ENCODE results near the gene TMEM169. TPM values are rescaled to one million over a fixed set of nuclear protein-coding genes. Genes with fewer than 3 reads are reported as not detected.

TMEM169 gene
- total RNA-seq, 1 donor from 2014 or later: 3.2 TPM

DNA sequence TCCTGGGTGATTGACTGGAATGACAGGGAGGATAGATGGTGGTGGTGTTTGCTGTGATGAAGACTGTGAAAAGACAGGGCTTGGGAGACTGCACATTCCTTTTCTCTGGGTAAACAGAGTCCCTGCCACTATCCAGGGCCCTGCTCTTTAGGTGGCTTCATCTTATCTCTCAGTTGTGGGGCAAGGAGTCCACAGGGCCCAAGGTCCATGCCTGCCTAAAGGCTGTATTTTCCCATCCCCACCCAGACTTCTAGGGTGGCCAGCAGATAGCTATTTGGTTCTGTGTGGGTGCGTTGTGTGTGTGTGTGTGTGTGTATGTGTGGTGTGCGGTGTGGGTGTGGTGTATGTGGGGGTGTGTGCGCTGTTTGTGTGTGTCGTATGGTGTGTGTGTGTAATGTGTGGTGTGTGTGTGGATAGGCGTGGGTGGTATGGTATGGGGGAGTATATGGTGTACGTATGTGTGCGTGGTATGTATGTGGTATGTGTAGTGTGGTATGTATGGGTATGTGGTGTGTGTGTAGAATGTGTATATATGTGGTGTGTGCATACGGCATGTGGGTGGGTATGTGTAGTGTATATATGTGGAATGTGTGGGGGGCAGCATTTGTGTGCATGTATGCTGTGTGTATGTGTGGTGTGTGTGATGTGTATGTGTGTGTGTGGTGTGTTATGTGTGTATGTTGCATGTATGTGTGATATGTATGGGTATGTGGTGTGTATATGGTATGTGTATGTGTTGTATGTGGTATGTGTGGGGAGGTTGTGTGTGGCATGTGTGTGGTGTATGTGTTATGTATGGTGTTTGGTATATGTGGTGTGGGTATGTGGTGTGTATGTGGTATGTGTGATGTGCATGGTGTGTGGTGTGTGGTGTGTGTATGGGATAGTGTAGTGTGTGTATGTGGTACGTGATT, 17.0 kb downstream of the TMEM169 start:
- TF ChIP-seq, protein P1, sequence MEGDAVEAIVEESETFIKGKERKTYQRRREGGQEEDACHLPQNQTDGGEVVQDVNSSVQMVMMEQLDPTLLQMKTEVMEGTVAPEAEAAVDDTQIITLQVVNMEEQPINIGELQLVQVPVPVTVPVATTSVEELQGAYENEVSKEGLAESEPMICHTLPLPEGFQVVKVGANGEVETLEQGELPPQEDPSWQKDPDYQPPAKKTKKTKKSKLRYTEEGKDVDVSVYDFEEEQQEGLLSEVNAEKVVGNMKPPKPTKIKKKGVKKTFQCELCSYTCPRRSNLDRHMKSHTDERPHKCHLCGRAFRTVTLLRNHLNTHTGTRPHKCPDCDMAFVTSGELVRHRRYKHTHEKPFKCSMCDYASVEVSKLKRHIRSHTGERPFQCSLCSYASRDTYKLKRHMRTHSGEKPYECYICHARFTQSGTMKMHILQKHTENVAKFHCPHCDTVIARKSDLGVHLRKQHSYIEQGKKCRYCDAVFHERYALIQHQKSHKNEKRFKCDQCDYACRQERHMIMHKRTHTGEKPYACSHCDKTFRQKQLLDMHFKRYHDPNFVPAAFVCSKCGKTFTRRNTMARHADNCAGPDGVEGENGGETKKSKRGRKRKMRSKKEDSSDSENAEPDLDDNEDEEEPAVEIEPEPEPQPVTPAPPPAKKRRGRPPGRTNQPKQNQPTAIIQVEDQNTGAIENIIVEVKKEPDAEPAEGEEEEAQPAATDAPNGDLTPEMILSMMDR (IDR thresholded peaks at IDR 0.05; ENCODE audit: unreplicated experiment): no peak
- Mint-ChIP-seq H3K9me3 (ENCODE audit: unreplicated experiment) (no peaks in the 10 kb centered on the region), H3K27ac (ENCODE audit: unreplicated experiment) (no peak overlapping the region), H3K4me1 (ENCODE audit: unreplicated experiment) (peaks cover 5% of the 10 kb centered on the region), H3K27me3 (ENCODE audit: unreplicated experiment) (peaks cover 2% of the 10 kb centered on the region), H3K36me3 (ENCODE audit: low read depth, unreplicated experiment) (peaks cover 11% of the 10 kb centered on the region), H3K4me3 (ENCODE audit: unreplicated experiment) (no peak overlapping the region)
- no peak for DNase-seq (ENCODE audit: low spot score)

GRCh38 chr2:216101109-216101508, 19.4 kb downstream of the TMEM169 start:
- no peak overlapping the region for H3K4me3 Mint-ChIP-seq (ENCODE audit: unreplicated experiment)
- TF ChIP-seq, protein P1 (IDR thresholded peaks at IDR 0.05; ENCODE audit: unreplicated experiment): no peak
- no peak overlapping the region for H3K27ac Mint-ChIP-seq (ENCODE audit: unreplicated experiment)
- DNase-seq (ENCODE audit: low spot score): no peak
- H3K4me1 Mint-ChIP-seq (ENCODE audit: unreplicated experiment): no peaks in the 10 kb centered on the region
- peaks cover 11% of the 10 kb centered on the region for H3K36me3 Mint-ChIP-seq (ENCODE audit: low read depth, unreplicated experiment)
- no peaks in the 10 kb centered on the region for H3K9me3 Mint-ChIP-seq (ENCODE audit: unreplicated experiment)
- H3K27me3 Mint-ChIP-seq (ENCODE audit: unreplicated experiment): no peaks in the 10 kb centered on the region

- TF ChIP-seq, protein P1 (IDR thresholded peaks at IDR 0.05; ENCODE audit: unreplicated experiment): no peak
- Mint-ChIP-seq H3K9me3 (ENCODE audit: unreplicated experiment) (no peaks in the 10 kb centered on the region), H3K36me3 (ENCODE audit: low read depth, unreplicated experiment) (peaks cover 11% of the 10 kb centered on the region), H3K4me3 (ENCODE audit: unreplicated experiment) (no peak overlapping the region), H3K4me1 (ENCODE audit: unreplicated experiment) (no peaks in the 10 kb centered on the region), H3K27ac (ENCODE audit: unreplicated experiment) (no peak overlapping the region), H3K27me3 (ENCODE audit: unreplicated experiment) (no peaks in the 10 kb centered on the region)
- no peak for DNase-seq (ENCODE audit: low spot score)
Measured at GRCh38 chr2:216103213-216103612, 21.5 kb downstream of the TMEM169 start.

DNA sequence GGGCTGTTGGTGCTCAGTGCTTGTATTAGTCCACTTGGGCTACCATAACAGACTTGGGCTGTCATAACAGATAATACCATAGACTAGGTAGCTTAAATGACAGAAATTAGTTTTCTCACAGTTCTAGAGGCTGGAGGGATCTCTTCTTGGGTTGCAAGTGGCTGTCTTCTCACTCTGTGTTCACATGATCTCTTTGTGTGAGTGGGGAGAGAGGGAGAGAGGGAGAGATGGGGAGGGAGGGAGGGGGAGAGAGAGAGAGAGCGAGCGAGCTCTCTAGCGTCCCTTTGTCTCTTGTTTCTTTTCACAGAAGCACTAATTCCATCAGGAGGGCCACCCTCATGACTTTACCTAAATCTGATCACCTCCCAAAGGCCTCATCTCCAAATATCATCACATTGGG, 23.0 kb downstream of the TMEM169 start:
- Mint-ChIP-seq H3K4me3 (ENCODE audit: unreplicated experiment) (no peak overlapping the region), H3K27me3 (ENCODE audit: unreplicated experiment) (peaks cover 4% of the 10 kb centered on the region), H3K9me3 (ENCODE audit: unreplicated experiment) (no peaks in the 10 kb centered on the region), H3K4me1 (ENCODE audit: unreplicated experiment) (peaks cover 12% of the 10 kb centered on the region), H3K36me3 (ENCODE audit: low read depth, unreplicated experiment) (peaks cover 13% of the 10 kb centered on the region), H3K27ac (ENCODE audit: unreplicated experiment) (no peak overlapping the region)
- TF ChIP-seq, protein P1 (IDR thresholded peaks at IDR 0.05; ENCODE audit: unreplicated experiment): no peak
- no peak for DNase-seq (ENCODE audit: low spot score)

GRCh38 chr2:216107320-216107719, 25.6 kb downstream of the TMEM169 start:
- TF ChIP-seq, protein P1 (IDR thresholded peaks at IDR 0.05; ENCODE audit: unreplicated experiment): no peak
- Mint-ChIP-seq H3K4me1 (ENCODE audit: unreplicated experiment) (peaks cover 32% of the 10 kb centered on the region), H3K36me3 (ENCODE audit: low read depth, unreplicated experiment) (peaks cover 23% of the 10 kb centered on the region), H3K4me3 (ENCODE audit: unreplicated experiment) (no peak overlapping the region), H3K9me3 (ENCODE audit: unreplicated experiment) (no peaks in the 10 kb centered on the region), H3K27ac (ENCODE audit: unreplicated experiment) (no peak overlapping the region), H3K27me3 (ENCODE audit: unreplicated experiment) (peaks cover 6% of the 10 kb centered on the region)
- no peak for DNase-seq (ENCODE audit: low spot score)

Data from endothelial cell (in vitro differentiated cells).